GM19239 (cell line): ENCODE measurements around the gene ANKRD13B.

ENCODE experiments used
- DNase-seq: peaks from one replicate; pipeline ENCODE4 v3.0.0; 2011; ENCODE audit warnings: low spot score; ENCODE audit not compliant: insufficient read length
- FAIRE-seq: peaks from 2 replicates; lab custom pipeline; 2011; peaks lifted over from hg19 to GRCh38; lab: Jason Lieb, UNC

ANKRD13B gene

GRCh38 chr17:29579866-29580771, 12.8 kb upstream of the ANKRD13B start:
- peak; percentile 98 for DNase-seq
- FAIRE-seq: peak; percentile 99

- FAIRE-seq (no peak), DNase-seq (no peak)
Observed at GRCh38 chr17:29581583-29582253, 11.2 kb upstream of the ANKRD13B start.

DNA sequence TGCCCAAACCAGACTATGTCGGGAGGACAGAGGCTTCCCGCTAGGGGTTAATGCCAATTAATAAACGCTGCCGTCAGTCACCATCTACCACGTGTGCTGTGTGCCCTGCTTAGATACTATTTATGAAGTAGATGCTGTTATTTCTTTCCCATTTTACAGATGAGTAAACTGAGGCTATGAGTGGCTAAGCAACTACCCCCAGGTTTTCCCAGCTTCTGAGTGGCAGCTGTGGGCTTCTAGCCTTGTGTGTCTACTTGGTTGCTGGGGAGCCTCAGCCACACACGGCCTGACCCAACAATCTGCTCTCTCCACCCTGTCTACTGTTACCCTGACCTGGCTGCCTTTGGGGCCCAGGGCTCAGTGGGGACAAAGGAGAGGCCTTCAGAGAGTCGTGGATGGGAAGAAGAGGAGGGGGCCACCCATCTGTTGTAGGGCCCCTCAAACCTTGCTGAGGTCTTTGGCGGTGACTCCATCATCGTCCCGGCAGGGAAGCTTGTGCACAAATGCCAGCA, 10.6 kb upstream of the ANKRD13B start:
- DNase-seq (no peak), FAIRE-seq (no peak)

DNA sequence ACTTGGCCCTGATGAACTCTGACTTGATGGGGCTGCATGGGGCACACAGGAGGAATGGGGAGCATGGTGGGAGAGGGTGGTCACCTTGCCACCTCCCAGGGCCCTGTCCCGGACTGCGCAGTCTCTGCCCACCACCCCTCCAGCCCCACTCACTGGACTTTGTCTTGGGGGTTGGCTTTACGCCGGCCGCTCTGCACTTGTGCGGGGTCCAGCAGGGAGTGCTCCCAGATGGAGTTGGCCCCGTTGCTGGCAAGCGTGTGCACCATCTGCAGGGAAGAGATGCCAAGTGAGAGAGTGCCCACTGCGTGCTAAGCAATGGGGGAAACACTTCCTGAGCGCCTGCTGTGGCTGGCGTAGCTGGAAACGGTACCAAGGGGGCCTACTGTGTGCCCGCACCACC, 10.2 kb upstream of the ANKRD13B start:
- DNase-seq (no peak), FAIRE-seq (no peak)

DNA sequence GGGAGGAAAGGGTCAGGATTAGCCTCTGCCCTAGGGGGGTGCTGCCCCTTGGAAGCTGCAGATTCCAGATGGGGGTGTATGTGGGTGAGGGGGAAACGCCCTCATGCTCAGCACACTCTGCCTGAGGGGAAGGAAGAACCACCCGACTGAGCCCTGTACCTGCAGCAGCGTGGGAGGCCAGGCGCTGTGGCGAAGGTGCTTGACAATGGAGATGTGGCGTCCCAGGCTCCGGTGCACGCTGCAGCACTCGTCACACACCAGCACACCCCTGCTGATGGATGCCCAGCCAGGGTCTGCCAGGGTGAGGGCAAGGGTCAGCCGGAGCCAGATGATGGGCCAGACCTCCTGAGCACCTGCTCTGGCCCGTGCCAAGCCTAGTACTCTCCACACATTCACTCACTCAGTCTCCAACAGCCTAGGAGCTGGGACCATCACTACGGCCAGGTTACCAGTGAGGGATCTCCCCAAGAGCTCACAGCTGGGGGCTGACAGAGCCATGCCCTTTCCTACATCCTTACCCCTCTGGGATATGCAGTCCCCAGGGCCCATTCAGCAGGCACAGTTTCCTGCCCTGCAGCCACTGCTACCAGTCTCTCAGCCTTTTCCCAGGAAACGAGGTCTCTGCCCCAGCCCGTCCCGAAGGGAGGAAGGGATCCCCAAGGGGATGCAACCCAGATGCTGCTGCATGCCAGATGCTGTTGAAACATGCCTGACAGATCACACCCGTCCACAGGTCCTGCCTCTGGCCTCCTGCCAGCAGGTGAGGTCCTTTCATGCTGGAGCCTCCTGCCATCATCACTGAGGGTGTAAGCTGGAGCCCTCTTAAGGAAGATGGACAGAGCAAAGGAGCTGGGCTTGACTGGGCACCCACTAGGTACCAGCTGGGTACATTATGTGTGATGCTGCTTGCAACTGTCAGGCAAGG, 9.3 kb upstream of the ANKRD13B start:
- DNase-seq: no peak
- FAIRE-seq: no peak

DNA sequence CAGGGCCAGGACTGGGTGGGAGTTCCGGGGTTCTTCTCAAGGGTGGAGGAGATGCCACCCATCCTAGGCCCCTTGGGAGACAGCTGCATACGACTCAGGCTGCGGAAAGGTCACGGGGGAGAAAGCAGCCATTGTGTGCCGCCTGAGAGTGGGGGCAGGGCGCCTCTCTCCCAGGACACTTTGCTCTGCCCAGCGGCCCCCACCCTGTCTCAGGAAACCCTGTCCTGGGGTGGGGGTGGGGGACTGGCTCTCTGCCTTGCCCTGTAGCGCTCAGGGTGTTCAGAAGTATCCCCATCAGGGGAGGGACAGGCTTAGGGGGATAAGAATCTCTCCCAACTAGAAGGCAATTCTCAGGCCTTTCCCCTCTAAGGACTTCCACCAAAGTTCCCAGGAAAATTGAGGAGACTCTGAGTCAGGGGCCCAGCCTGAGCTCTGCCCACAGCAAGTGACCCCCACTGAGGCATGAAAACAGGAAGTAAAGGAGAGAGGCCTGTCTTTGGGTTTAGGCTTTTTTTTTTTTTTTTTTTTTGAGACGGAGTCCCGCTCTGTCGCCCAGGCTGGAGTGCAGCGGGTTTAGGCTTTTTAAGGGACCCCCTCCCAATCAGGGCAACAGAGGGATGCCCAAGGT, 8.4 kb upstream of the ANKRD13B start:
- FAIRE-seq (peak; percentile 61), DNase-seq (no peak)

GRCh38 chr17:29585080-29585751, 7.7 kb upstream of the ANKRD13B start:
- DNase-seq (no peak), FAIRE-seq (peak; percentile 26)

GRCh38 chr17:29586676-29587469, 6.1 kb upstream of the ANKRD13B start:
- no peak for FAIRE-seq
- no peak for DNase-seq

DNA sequence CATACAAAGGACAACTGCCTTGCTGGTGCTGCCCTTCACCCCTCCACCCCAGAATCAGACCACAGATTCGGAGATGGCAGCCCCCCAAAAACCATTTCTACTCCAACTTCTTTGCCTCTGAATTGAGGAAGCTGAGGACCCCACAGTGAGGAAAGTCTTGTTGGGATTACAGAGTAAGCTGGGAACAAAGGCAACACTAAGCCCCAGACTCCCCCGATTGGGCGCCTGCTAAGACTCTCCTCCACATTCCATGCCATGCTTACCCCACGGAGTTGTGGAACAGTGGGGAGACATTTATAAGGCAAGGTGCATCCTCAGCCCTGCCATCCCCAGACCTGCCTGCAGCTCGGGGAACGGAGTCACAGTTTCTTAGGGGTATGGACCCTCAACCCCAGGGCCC, 5.3 kb upstream of the ANKRD13B start:
- DNase-seq: no peak
- FAIRE-seq: no peak

DNA sequence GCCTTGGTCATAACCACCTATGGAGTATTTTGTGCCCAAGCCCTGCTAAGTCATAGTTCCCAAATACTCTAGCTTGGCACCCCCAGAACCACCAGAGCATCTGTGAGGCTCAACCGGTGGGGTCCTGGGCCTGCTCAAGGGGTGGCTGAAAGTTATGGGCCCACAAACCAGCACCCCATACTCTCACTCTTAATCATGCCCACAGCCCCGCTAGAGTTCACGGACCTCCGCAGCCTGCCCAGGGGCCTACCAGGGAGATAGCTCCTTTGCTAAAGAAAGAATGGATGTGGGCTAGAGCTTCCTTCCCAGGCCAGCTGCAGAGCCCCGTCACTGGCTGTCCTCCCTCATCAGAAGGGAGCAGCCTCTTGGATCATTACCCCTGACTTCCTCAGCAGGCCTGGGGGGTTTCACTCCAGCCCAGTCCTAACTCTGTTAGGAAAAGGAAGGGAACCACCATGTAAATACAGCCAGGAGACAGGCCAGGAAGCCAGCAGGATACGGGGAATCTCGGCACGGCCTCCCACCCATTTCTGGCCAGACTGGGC, 4.8 kb upstream of the ANKRD13B start:
- no peak for DNase-seq
- peak; percentile 39 for FAIRE-seq

DNA sequence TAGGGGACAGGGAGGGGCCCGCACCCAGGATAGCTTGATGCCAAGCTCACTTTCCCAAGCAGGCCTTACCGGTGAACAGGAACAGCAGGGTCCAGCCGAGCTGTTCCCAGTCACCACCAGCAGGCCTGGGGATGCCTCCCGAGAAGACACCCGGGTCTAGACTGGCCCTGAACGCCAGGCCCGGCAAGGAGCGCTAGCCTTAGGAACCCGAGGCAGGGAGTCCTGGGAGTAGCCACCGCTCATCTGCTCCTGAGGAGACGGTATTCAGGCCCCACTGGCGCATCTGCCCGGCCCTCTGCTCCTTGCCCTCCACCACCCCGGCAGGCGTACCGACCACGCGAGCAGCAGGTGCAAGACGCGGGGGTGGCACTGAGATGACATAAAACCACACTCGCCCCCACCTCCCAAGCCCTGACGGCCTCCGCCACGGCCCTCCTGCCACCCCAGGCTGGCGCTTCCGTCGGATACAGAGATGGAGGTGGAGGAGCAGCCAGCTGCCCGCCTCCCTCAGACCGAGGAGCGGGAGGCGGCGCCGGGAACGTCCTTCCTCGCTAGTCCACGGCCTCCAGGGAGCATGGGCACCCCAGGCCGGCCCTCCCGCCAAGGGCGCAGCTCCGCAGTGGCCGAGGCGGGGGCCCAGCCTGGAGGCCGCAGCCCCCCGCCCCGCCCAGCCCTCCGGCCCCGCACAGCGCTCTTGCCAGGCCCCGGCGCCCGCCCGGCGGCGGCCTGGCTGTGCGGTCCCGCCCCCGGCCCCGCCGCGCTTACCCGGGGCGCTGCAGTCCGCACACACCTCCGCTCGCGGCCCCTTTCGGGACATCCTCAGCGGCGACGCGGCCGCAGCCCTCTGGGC, 4.1 kb upstream of the ANKRD13B start:
- no peak for FAIRE-seq
- DNase-seq: no peak

DNA sequence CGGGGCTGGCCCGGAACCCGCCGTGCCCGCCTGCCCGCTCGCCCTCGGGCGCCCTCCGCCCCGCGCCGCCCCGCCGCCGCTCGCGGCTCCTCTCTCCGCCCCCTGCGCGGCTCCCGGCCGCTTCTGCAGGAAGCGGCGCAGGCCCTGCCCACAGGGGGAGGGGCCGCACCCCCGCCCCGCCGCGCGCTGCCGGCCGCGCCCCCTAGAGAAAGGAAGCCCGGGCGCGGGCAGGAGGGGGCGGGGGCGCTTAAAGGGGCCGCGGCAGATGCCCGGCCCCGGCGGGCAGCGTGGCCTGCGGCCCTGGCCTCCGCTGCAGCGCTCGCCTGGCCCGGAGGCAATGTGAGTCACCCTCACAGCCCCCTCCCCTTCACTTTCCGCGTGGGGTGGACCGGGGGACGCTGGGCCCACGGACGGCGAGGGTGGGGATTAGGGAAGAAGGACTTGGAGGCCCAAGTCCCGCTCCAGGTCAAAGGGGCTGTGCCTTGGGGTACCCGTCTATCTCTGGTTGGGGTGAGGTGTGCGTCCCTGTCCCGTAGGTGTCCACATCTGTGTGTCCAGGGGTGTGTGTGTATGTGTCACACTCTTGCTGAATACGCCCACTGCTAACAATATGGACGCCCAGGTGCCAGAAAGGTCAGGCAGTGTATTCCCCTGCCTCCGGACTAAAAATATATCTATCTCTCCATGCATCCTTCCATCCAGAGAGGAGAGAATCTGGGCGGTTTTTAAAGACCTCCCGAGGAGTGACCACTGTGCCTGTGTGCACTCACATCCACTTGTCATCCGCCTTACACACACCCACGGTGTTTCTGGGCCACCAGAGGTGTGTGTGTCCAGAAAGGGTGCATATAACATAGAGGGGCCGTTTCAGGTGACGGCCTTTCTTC, 3.2 kb upstream of the ANKRD13B start, which contains the start of gene GIT1:
TSS of gene GIT1 (minus strand) at position 125 of the 887 bp plus-strand sequence. CDS start 270 bp downstream, outside the sequence.
- peak; percentile 99 for DNase-seq
- FAIRE-seq: no peak

GRCh38 chr17:29590411-29591145, 2.4 kb upstream of the ANKRD13B start:
- no peak for DNase-seq
- FAIRE-seq: peak; percentile 18

DNA sequence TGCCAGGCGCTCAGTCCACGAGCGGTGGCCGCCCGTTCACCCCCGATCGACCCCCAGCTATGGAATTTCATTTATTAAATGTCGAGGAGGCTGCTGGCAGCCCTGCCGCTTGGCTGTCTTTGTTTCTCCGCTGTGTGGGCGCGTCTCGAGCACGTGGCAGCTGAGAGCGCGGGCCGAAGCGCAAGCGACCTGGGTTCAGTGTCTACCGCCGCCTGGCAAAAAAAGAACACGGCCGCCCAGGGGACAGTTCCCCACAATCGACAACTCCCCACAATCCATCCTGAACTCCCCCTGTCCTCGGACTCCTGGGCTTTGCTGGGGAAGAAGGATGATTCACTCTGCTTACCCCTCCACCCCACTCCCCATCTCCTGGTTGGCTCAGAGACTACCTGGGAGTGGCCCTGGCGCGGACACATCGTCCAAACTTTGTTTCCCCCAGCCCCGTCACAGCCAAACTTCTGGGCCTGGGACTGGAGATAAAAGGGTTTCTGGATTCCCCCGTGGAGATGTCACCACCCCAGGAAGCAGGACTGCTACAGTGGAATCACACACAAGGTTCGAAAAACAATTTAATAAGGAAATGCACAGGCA, 1.7 kb upstream of the ANKRD13B start:
- DNase-seq: no peak
- no peak for FAIRE-seq
